Adrenal gland (tissue), 12 donors: ENCODE results near the gene ITPKB. TPM values are rescaled to one million over a fixed set of nuclear protein-coding genes. Genes with fewer than 3 reads are reported as not detected.

Experiments
- DNase-seq, 7 donors: peaks; one replicate each; pipeline ENCODE4 v3.0.0-alpha.2; 2019 to 2020
- H3K27ac ChIP-seq, 5 donors: fragments of 200-600 bp; sonication (generic) in 4 of 5; 1 replicate in 3 of 5; 2 replicates in 2 of 5; pipeline versions ENCODE4 v1.5.1 to v1.8.0; 2016 to 2020; ENCODE audit warnings: mild to moderate bottlenecking in 1 of 5
- H3K27me3 ChIP-seq: fragments of 200-600 bp; 2 replicates; pipeline ENCODE4 v1.8.0; 2021
- H3K36me3 ChIP-seq, 2 donors: fragments of 200-600 bp; replicated peaks in 1 of 2; 1 replicate in 1 of 2; 2 replicates in 1 of 2; pipeline versions ENCODE4 v1.5.1 to v1.8.0; 2018 to 2022
- H3K4me1 ChIP-seq, 2 donors: fragments of 200-600 bp; replicated peaks in 1 of 2; 1 replicate in 1 of 2; 2 replicates in 1 of 2; pipeline versions ENCODE4 v1.5.1 to v1.8.0; 2018 to 2021
- H3K4me3 ChIP-seq, 4 donors: fragments of 200-600 bp; sonication (generic) in 3 of 4; one replicate each; pipeline ENCODE4 v1.5.1; 2016 to 2018
- H3K9me3 ChIP-seq, 3 donors: fragments of 200-600 bp; sonication (generic) in 1 of 3; replicated peaks in 1 of 3; 1 replicate in 2 of 3; 2 replicates in 1 of 3; pipeline versions ENCODE4 v1.5.1 to v1.8.0; 2016 to 2021
- CTCF ChIP-seq, 6 experiments: fragments of 450-650 bp in 4 of 6; fragments of 200-600 bp in 2 of 6; sonication (generic) in 1 of 6; IDR thresholded peaks; 1 replicate in 5 of 6; 2 replicates in 1 of 6; pipeline versions ENCODE4 v1.5.1 to v1.8.0; 2016 to 2021; ENCODE audit warnings: antibody characterized with exemption in 6 of 6, mild to moderate bottlenecking in 2 of 6, moderate library complexity in 1 of 6
- POLR2A ChIP-seq, 2 donors: fragments of 450-650 bp; IDR thresholded peaks; one replicate each; pipeline ENCODE4 v1.6.1; 2017; ENCODE audit warnings: antibody characterized with exemption in 2 of 2, mild to moderate bottlenecking in 2 of 2, moderate library complexity in 1 of 2
- WGBS, 4 donors: extraction: QIAGEN DNeasy Blood & Tissue Kit in 2 of 4; methylation state at CpG; one replicate each; pipeline versions ENCODE4 v1.1.5 to v1.1.7; 2013 to 2017; 5-methylcytosine and 5-hydroxymethylcytosine counted together
- intact Hi-C, 2 donors: fragments of 100-400 bp; cut with DNase I; formaldehyde crosslinking; loops; one replicate each; pipeline versions ENCODE4 v1.14.1 to v1.15.0; 2022 to 2023
- polyA plus RNA-seq, 3 donors: library from polyadenylated mRNA; stranded (reverse); fragments of 200-250 nt in 2 of 3; fragments of 350-450 nt in 1 of 3; fragmentation: Illumina TruSeq in 1 of 3; extraction: RNeasy Lipid Tissue Mini Kit (QIAGEN cat#74804) in 1 of 3; gene quantifications; one replicate each; pipeline ENCODE4 v1.2.3, GENCODE V29; 2013 to 2014
- total RNA-seq, 9 donors: library from RNA; depleted of rRNA in 4 of 9; stranded (reverse); fragments of >200 nt in 4 of 9; fragments of 120-200 nt in 1 of 9; fragmentation: NEBNext Ultra II Directional in 1 of 9; extraction: Animal tissue kit (Norgen Biotek cat#: 25700) in 1 of 9; gene quantifications; one replicate each; pipeline versions ENCODE4 v1.1.0 to v1.2.4, GENCODE V29; 2013 to 2023
- donor health status: healthy with polysubstance abuse.
- donor health status: Bipolar disorder and iron deficiency.
- donor health status: DM: yes; HTN: yes; CAD: no.
- donor health status: DM: no; HTN: no; CAD: no.
- donor health status: DM: no; HTN: no; CAD: no.
- donor health status: DM: yes; HTN: yes; CAD: no.

The ITPKB gene
- total and polyA plus RNA-seq, 12 donors, result 2.3 to 22.7 (median 13.0) TPM

- intact Hi-C loops, result no loop called here
- Histone ChIP-seq H3K4me3 (no peak overlapping the region), H3K27ac (peak overlapping the region in 1 of 5 donors; percentile 59), H3K36me3 (no peaks in the 10 kb centered on the region), H3K27me3 (no peaks in the 10 kb centered on the region), H3K9me3 (no peaks in the 10 kb centered on the region), H3K4me1 (peaks cover 0 to 6% of the 10 kb centered on the region in 2 donors)
- DNase-seq, result no peak
- WGBS, 4 donors, result 57 to 73% (median 65%) methylated on average over 4 of the region's 4 CpGs
- no peak for TF ChIP-seq CTCF (IDR thresholded peaks at IDR 0.05)
- TF ChIP-seq POLR2A (IDR thresholded peaks at IDR 0.05), result no peak
Observed at GRCh38 chr1:226688808-226689207, 50.3 kb downstream of the ITPKB start.

GRCh38 chr1:226688056-226688748, 50.9 kb downstream of the ITPKB start:
- intact Hi-C loops, result no loop called here
- Histone ChIP-seq H3K4me3 (no peak overlapping the region), H3K27me3 (no peaks in the 10 kb centered on the region), H3K4me1 (peaks cover 0 to 6% of the 10 kb centered on the region in 2 donors), H3K9me3 (no peaks in the 10 kb centered on the region), H3K36me3 (no peaks in the 10 kb centered on the region), H3K27ac (peak overlapping the region in 1 of 5 donors; percentile 59)
- 61 to 74% (median 66%) methylated on average over 5 to 6 of the region's 6 CpGs for WGBS, 4 donors
- no peak for TF ChIP-seq POLR2A (IDR thresholded peaks at IDR 0.05)
- no peak for TF ChIP-seq CTCF (IDR thresholded peaks at IDR 0.05)
- DNase-seq, result no peak

GRCh38 chr1:226687426-226687825, 51.7 kb downstream of the ITPKB start:
- WGBS, 4 donors, result 89 to 92% (median 91%) methylated on average over 2 of the region's 2 CpGs
- Histone ChIP-seq H3K36me3 (no peaks in the 10 kb centered on the region), H3K27me3 (no peaks in the 10 kb centered on the region), H3K27ac (no peak overlapping the region), H3K9me3 (no peaks in the 10 kb centered on the region), H3K4me3 (no peak overlapping the region), H3K4me1 (peaks cover 0 to 6% of the 10 kb centered on the region in 2 donors)
- intact Hi-C loops, result no loop called here
- TF ChIP-seq POLR2A (IDR thresholded peaks at IDR 0.05) (no peak), CTCF (IDR thresholded peaks at IDR 0.05) (peak in 4 of 6 experiments; percentile 10 to 29 (median 24))
- DNase-seq, result no peak

GRCh38 chr1:226686440-226687425, 52.3 kb downstream of the ITPKB start:
- peaks cover 0 to 6% of the 10 kb centered on the region in 2 donors for H3K4me1 ChIP-seq
- H3K36me3 ChIP-seq, result no peaks in the 10 kb centered on the region
- intact Hi-C loops, result no loop called here
- no peaks in the 10 kb centered on the region for H3K27me3 ChIP-seq
- H3K4me3 ChIP-seq, result no peak overlapping the region
- DNase-seq, result no peak
- TF ChIP-seq POLR2A (IDR thresholded peaks at IDR 0.05), result no peak
- TF ChIP-seq CTCF (IDR thresholded peaks at IDR 0.05), result no peak
- H3K9me3 ChIP-seq, result no peaks in the 10 kb centered on the region
- H3K27ac ChIP-seq, result no peak overlapping the region
- 82 to 85% (median 84%) methylated on average over 12 of the region's 12 CpGs for WGBS, 4 donors
